Measurements from ENCODE around the gene NDUFA8.

GRCh38 chr9:122141671-122142070 lies 17.9 kb downstream of the NDUFA8 start:
- TF ChIP-seq USF1 (IDR thresholded peaks at IDR 0.05) (no peak), RAD21 (IDR thresholded peaks at IDR 0.05; ENCODE audit: low read depth) (no peak), CREB1 (IDR thresholded peaks at IDR 0.05; ENCODE audit: low read depth) (no peak), YY1 (IDR thresholded peaks at IDR 0.05; ENCODE audit: low read depth) (no peak), REST (IDR thresholded peaks at IDR 0.05; ENCODE audit: low read depth) (no peak), ZBTB7A (IDR thresholded peaks at IDR 0.05; ENCODE audit: low read depth) (no peak), EGR1 (IDR thresholded peaks at IDR 0.05) (no peak), TAF1 (IDR thresholded peaks at IDR 0.05; ENCODE audit: low read depth) (no peak), EP300 (IDR thresholded peaks at IDR 0.05; ENCODE audit: borderline replicate concordance) (no peak), MAX (IDR thresholded peaks at IDR 0.05) (no peak), TEAD4 (IDR thresholded peaks at IDR 0.05) (no peak), TCF12 (IDR thresholded peaks at IDR 0.05; ENCODE audit: low read depth) (no peak), CEBPB (IDR thresholded peaks at IDR 0.05) (no peak), FOXM1 (IDR thresholded peaks at IDR 0.05; ENCODE audit: borderline replicate concordance, low read depth) (no peak)

Data from Ishikawa (cell line).